ENCODE measurements around the gene TEAD2.
"Not testable (repeated sequence)": the region's sequence is repeated elsewhere in the genome, so short reads cannot be mapped to it uniquely, and the experiment has no call there.

The TEAD2 gene

GRCh38 chr19:49327878-49328544, 34.2 kb downstream of the TEAD2 start:
- TF ChIP-seq CTCF (IDR thresholded peaks at IDR 0.05): peak; percentile 81
- H3K4me3 ChIP-seq (ENCODE audit: low read depth, low read length): no peak overlapping the region
- H3K36me3 ChIP-seq (ENCODE audit: control insufficient read depth, insufficient read depth, low read length): no peaks in the 10 kb centered on the region
- no peak overlapping the region for H3K4me2 ChIP-seq (ENCODE audit: low read length)
- H3K79me2 ChIP-seq: no peaks in the 10 kb centered on the region
- no peaks in the 10 kb centered on the region for H3K4me1 ChIP-seq
- no peaks in the 10 kb centered on the region for H3K27me3 ChIP-seq (ENCODE audit: control insufficient read depth, insufficient read depth, low read length)
- no peak overlapping the region for H3K27ac ChIP-seq
- no peak overlapping the region for H3K9ac ChIP-seq
- H2AFZ ChIP-seq: no peak overlapping the region
- no peaks in the 10 kb centered on the region for H3K9me3 ChIP-seq (ENCODE audit: control insufficient read depth, low read length)

DNA sequence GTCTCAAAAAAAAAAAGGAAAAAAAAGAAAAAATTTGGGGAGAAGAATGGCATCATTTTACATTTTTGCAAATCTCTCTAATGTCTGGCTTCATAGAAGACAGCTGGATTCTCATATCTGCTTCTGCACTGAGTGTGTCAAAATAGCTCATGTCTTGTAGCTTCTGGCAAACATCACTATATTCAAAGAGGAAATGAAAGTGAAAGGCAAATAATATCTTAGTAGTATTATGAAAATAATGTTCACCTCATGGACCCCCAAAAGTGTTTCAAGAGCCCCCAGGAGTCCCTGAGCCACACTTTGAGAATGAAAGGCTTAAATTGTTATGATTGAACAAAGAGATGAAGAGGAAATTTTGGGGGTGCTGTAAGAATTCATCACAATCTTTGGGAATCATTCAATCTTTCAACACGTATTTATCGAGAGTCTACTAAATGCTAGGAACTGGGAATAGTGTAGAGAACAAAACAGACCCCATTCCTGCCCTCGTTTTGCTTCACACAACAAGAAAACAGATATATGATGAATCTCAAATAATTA, 36.0 kb downstream of the TEAD2 start:
- Histone ChIP-seq H2AFZ (no peak overlapping the region), H3K4me2 (ENCODE audit: low read length) (no peak overlapping the region), H3K79me2 (no peaks in the 10 kb centered on the region), H3K27ac (no peak overlapping the region), H3K27me3 (ENCODE audit: control insufficient read depth, insufficient read depth, low read length) (no peaks in the 10 kb centered on the region), H3K9me3 (ENCODE audit: control insufficient read depth, low read length) (no peaks in the 10 kb centered on the region), H3K9ac (no peak overlapping the region), H3K36me3 (ENCODE audit: control insufficient read depth, insufficient read depth, low read length) (no peaks in the 10 kb centered on the region), H3K4me1 (no peaks in the 10 kb centered on the region), H3K4me3 (ENCODE audit: low read depth, low read length) (no peak overlapping the region)
- no peak for TF ChIP-seq CTCF (IDR thresholded peaks at IDR 0.05)

DNA sequence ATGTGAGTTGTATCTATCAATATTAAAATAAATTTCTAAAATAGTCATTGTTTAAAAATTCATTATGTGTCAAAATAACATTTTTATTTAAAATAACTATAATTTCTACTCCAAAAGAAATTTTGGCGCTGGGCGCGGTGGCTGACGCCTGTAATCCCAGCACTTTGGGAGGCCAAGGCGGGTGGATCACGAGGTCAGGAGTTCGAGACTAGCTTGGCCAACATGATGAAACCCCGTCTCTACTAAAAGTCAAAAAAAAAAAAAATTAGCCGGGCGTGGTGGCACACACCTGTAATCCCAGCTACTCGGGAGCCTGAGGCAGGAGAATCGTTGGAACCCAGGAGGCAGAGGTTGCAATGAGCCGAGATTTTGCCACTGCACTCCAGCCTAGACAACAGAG, 36.5 kb downstream of the TEAD2 start:
- not testable (repeated sequence) for H3K27ac ChIP-seq; H3K4me1 ChIP-seq; H2AFZ ChIP-seq; H3K9me3 ChIP-seq (ENCODE audit: control insufficient read depth, low read length); H3K9ac ChIP-seq; H3K36me3 ChIP-seq (ENCODE audit: control insufficient read depth, insufficient read depth, low read length); H3K4me3 ChIP-seq (ENCODE audit: low read depth, low read length); H3K79me2 ChIP-seq; H3K4me2 ChIP-seq (ENCODE audit: low read length); H3K27me3 ChIP-seq (ENCODE audit: control insufficient read depth, insufficient read depth, low read length)

GRCh38 chr19:49324801-49325576, 37.2 kb downstream of the TEAD2 start, which contains the start of gene SLC6A16:
Gene SLC6A16, minus strand, starts transcription at chr19:49325191. Its CDS starts 13,844 bp downstream, at chr19:49311347.
- H3K9ac ChIP-seq: no peak within 1 kb of the TSS
- H3K4me3 ChIP-seq (ENCODE audit: low read depth, low read length): no peak within 1 kb of the TSS
- H3K4me2 ChIP-seq (ENCODE audit: low read length): no peak within 1 kb of the TSS
- no peak within 1 kb of the TSS for H3K27ac ChIP-seq
- no peak for TF ChIP-seq CTCF (IDR thresholded peaks at IDR 0.05)
- no peaks in the 10 kb centered on the region for H3K9me3 ChIP-seq (ENCODE audit: control insufficient read depth, low read length)
- H3K27me3 ChIP-seq (ENCODE audit: control insufficient read depth, insufficient read depth, low read length): no peaks in the 10 kb centered on the region
- no peak within 1 kb of the TSS for H2AFZ ChIP-seq
- H3K79me2 ChIP-seq: no peaks in the 10 kb centered on the region
- H3K36me3 ChIP-seq (ENCODE audit: control insufficient read depth, insufficient read depth, low read length): no peaks in the 10 kb centered on the region
- no peaks in the 10 kb centered on the region for H3K4me1 ChIP-seq

DNA sequence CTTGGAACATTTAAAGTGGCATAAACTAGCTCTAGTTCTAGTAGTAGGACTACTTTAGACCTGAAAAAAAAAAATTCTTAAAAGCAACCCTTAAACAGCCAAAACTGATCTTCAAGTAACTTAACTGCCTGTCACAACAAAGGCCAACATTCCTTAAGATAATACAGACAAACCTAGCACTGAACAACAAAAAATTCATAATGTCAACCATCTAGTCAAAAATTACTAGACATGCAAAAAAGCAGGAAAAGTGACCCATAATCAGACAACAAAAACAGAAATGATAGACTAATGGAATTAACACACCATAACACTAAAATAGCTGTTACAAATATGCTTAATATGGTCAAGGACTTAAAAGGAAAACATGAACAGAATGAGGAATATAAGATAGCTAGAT, 43.9 kb downstream of the TEAD2 start:
- Histone ChIP-seq H3K4me3 (ENCODE audit: low read depth, low read length) (no peak overlapping the region), H3K4me1 (no peaks in the 10 kb centered on the region), H3K4me2 (ENCODE audit: low read length) (no peak overlapping the region), H3K27me3 (ENCODE audit: control insufficient read depth, insufficient read depth, low read length) (no peaks in the 10 kb centered on the region), H3K27ac (no peak overlapping the region), H3K79me2 (no peaks in the 10 kb centered on the region), H3K9me3 (ENCODE audit: control insufficient read depth, low read length) (no peaks in the 10 kb centered on the region), H3K9ac (no peak overlapping the region), H3K36me3 (ENCODE audit: control insufficient read depth, insufficient read depth, low read length) (no peaks in the 10 kb centered on the region), H2AFZ (no peak overlapping the region)
- TF ChIP-seq CTCF (IDR thresholded peaks at IDR 0.05): no peak

Measured in parathyroid adenoma (tissue), 2 donors.